Osteoblast (primary cell): Measurements from ENCODE around the gene PDE8B. TPM values are rescaled to one million over a fixed set of nuclear protein-coding genes. Genes with fewer than 3 reads are reported as not detected.
A peak's percentile ranks its signal among the peaks of the same experiment; 100 is the strongest.

Experiments used
- DNase-seq: peaks from one replicate; pipeline ENCODE4 v3.0.0; 2011; ENCODE audit warnings: low spot score, mixed read lengths; ENCODE audit not compliant: insufficient read length; ENCODE audit errors: missing footprints
- H2AFZ ChIP-seq: 2 replicates; pipeline ENCODE4 v1.6.0; 2011; ENCODE audit warnings: mild to moderate bottlenecking, low read length
- H3K27ac ChIP-seq: 2 replicates; pipeline ENCODE4 v1.5.1; 2011; ENCODE audit warnings: mild to moderate bottlenecking, low read depth, low read length, moderate library complexity
- H3K27me3 ChIP-seq: 2 replicates; pipeline ENCODE4 v1.6.0; 2012; ENCODE audit warnings: mild to moderate bottlenecking, control low read depth, inconsistent platforms, low read length, moderate library complexity; ENCODE audit not compliant: insufficient read depth
- H3K36me3 ChIP-seq: 2 replicates; pipeline ENCODE4 v1.5.1; 2011; ENCODE audit warnings: mild to moderate bottlenecking, low read length, control low read depth, moderate library complexity; ENCODE audit not compliant: insufficient read depth
- H3K4me1 ChIP-seq: 2 replicates; pipeline ENCODE4 v1.5.1; 2011; ENCODE audit warnings: mild to moderate bottlenecking, low read length, control low read depth, moderate library complexity; ENCODE audit not compliant: insufficient read depth
- H3K4me2 ChIP-seq: 2 replicates; pipeline ENCODE4 v1.6.0; 2011; ENCODE audit warnings: mild to moderate bottlenecking, low read length; ENCODE audit not compliant: insufficient read depth
- H3K4me3 ChIP-seq: fragments of 200-600 bp; sonication (generic); 3 replicates; pipeline ENCODE4 v1.5.1; 2012; ENCODE audit warnings: mild to moderate bottlenecking, low read length, inconsistent platforms; ENCODE audit not compliant: insufficient read depth
- H3K79me2 ChIP-seq: 2 replicates; pipeline ENCODE4 v1.6.0; 2012; ENCODE audit warnings: mild to moderate bottlenecking, low read length, control low read depth, inconsistent platforms; ENCODE audit not compliant: insufficient read depth
- H3K9me3 ChIP-seq: 2 replicates; pipeline ENCODE4 v1.5.1; 2011; ENCODE audit warnings: low read depth, low read length, control low read depth
- H4K20me1 ChIP-seq: 2 replicates; pipeline ENCODE4 v1.6.0; 2012; ENCODE audit warnings: mild to moderate bottlenecking, low read length, control low read depth; ENCODE audit not compliant: insufficient read depth
- CTCF ChIP-seq: IDR thresholded peaks from 2 replicates; pipeline ENCODE4 v1.5.1; 2011; ENCODE audit warnings: mild to moderate bottlenecking, low read depth, low read length, moderate library complexity; ENCODE audit errors: extremely low read depth
- total RNA-seq: library from RNA; depleted of rRNA; stranded (reverse); fragments of >200 nt; gene quantifications from 2 replicates; pipeline ENCODE4 v1.2.3, GENCODE V29; 2012

The PDE8B gene
- total RNA-seq, 1 donor, result under 0.01 TPM

- H3K9me3 ChIP-seq, result no peaks in the 10 kb centered on the region
- no peak for TF ChIP-seq CTCF
- H3K27me3 ChIP-seq, result peaks cover 25% of the 10 kb centered on the region
- no peaks in the 10 kb centered on the region for H3K79me2 ChIP-seq
- H4K20me1 ChIP-seq, result no peaks in the 10 kb centered on the region
- DNase-seq, result peak; percentile 66
- no peak overlapping the region for H3K4me3 ChIP-seq
- H3K27ac ChIP-seq, result no peak overlapping the region
- no peak overlapping the region for H3K4me2 ChIP-seq
- H3K4me1 ChIP-seq, result no peaks in the 10 kb centered on the region
- no peaks in the 10 kb centered on the region for H3K36me3 ChIP-seq
- no peak overlapping the region for H2AFZ ChIP-seq
Measured at GRCh38 chr5:77329664-77330430, 119.4 kb downstream of the PDE8B start.

- no peak overlapping the region for H3K27ac ChIP-seq
- H3K9me3 ChIP-seq, result no peaks in the 10 kb centered on the region
- H3K36me3 ChIP-seq, result no peaks in the 10 kb centered on the region
- TF ChIP-seq CTCF, result no peak
- no peak overlapping the region for H3K4me3 ChIP-seq
- no peaks in the 10 kb centered on the region for H3K4me1 ChIP-seq
- H4K20me1 ChIP-seq, result no peaks in the 10 kb centered on the region
- no peak overlapping the region for H2AFZ ChIP-seq
- peaks cover 25% of the 10 kb centered on the region for H3K27me3 ChIP-seq
- H3K79me2 ChIP-seq, result no peaks in the 10 kb centered on the region
- no peak overlapping the region for H3K4me2 ChIP-seq
- DNase-seq, result no peak
Measured at GRCh38 chr5:77333036-77333435, 122.6 kb downstream of the PDE8B start.

GRCh38 chr5:77333451-77334123, 123.1 kb downstream of the PDE8B start:
- Histone ChIP-seq H3K27ac (no peak overlapping the region), H3K36me3 (no peaks in the 10 kb centered on the region), H3K4me3 (no peak overlapping the region), H3K79me2 (no peaks in the 10 kb centered on the region), H3K9me3 (no peaks in the 10 kb centered on the region), H3K4me2 (no peak overlapping the region), H4K20me1 (no peaks in the 10 kb centered on the region), H2AFZ (no peak overlapping the region), H3K27me3 (peaks cover 22% of the 10 kb centered on the region), H3K4me1 (no peaks in the 10 kb centered on the region)
- TF ChIP-seq CTCF, result no peak
- no peak for DNase-seq

GRCh38 chr5:77337246-77337645, 126.8 kb downstream of the PDE8B start:
- H3K4me2 ChIP-seq, result no peak overlapping the region
- TF ChIP-seq CTCF, result no peak
- H3K9me3 ChIP-seq, result no peaks in the 10 kb centered on the region

More at GRCh38 chr5:77337246-77337645, 126.8 kb downstream of the PDE8B start:
- H4K20me1 ChIP-seq, result no peaks in the 10 kb centered on the region
- no peaks in the 10 kb centered on the region for H3K79me2 ChIP-seq
- H3K4me1 ChIP-seq, result no peaks in the 10 kb centered on the region
- H3K27me3 ChIP-seq, result peaks cover 19% of the 10 kb centered on the region
- no peak overlapping the region for H2AFZ ChIP-seq
- H3K27ac ChIP-seq, result no peak overlapping the region
- DNase-seq, result no peak
- no peaks in the 10 kb centered on the region for H3K36me3 ChIP-seq
- no peak overlapping the region for H3K4me3 ChIP-seq
